ENCODE results near the gene STYK1. TPM values are rescaled to one million over a fixed set of nuclear protein-coding genes. Genes with fewer than 3 reads are reported as not detected.

The STYK1 gene
- total RNA-seq, 2 experiments from 2014 or later, result 0.70 to 1.1 TPM

GRCh38 chr12:10634427-10634826, 39.4 kb downstream of the STYK1 start:
- H3K4me3 Mint-ChIP-seq, result no peak overlapping the region
- no peaks in the 10 kb centered on the region for H3K27me3 Mint-ChIP-seq
- no peak overlapping the region for H3K27ac Mint-ChIP-seq
- H3K9me3 Mint-ChIP-seq, result no peaks in the 10 kb centered on the region
- intact Hi-C loops (cut with micrococcal nuclease), result no loop called here
- H3K36me3 Mint-ChIP-seq (ENCODE audit: low read depth), result no peaks in the 10 kb centered on the region
- TF ChIP-seq CTCF (IDR thresholded peaks at IDR 0.05), result no peak
- ATAC-seq (no peak), DNase-seq (no peak)
- ChIA-PET POLR2A (no interaction called here), CTCF (interaction anchor here (0.8 kb wide), 1 partner anchor 16 kb away, joined by 3 read pairs; no protein-coding TSS in a partner anchor)
- H3K4me1 Mint-ChIP-seq (ENCODE audit: low read depth), result no peaks in the 10 kb centered on the region

DNA sequence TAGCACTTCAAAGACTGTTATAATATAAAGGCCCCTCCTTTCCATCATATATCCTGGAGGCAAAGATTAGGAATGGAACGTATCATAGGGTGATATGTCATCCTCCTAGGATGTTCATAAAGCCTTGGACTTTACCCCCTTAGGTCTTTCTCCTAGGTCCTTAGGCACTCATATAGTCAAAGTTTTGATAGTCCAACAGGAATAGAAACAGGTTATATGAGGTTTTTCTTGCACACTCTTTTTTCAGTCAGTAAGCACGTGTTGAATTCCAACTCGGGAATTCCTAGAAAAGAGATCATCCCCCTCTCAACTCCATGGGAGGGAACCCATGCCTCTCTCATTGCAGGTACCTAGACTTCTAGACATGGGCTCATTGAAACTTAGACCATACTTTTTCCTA, 40.3 kb downstream of the STYK1 start:
- intact Hi-C loops (cut with micrococcal nuclease), result no loop called here
- no peak for TF ChIP-seq CTCF (IDR thresholded peaks at IDR 0.05)
- no peak for DNase-seq
- Mint-ChIP-seq H3K4me3 (no peak overlapping the region), H3K9me3 (no peaks in the 10 kb centered on the region), H3K27me3 (no peaks in the 10 kb centered on the region), H3K4me1 (ENCODE audit: low read depth) (no peaks in the 10 kb centered on the region), H3K27ac (no peak overlapping the region), H3K36me3 (ENCODE audit: low read depth) (no peaks in the 10 kb centered on the region)
- ATAC-seq, result no peak
- CTCF ChIA-PET, result no interaction called here
- POLR2A ChIA-PET, result no interaction called here

DNA sequence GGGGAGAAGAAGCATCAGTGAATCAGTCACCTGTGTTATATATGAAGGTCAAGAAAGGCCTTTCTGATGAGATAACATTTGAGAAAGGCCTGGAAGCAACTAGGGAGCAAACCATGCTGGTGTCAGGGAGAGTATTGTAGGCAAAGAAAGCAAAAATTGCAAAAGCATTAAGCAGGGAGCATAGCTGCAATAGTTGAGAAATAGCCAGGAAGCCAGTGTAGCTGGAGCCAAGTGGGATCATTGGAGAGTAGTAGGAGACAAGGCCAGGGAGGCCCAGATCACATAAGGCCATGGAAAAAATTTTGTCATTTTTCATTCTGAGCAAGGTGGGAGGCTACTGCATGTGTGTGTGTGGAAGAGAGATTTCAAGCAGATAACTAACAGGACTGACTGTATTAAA, 41.6 kb downstream of the STYK1 start:
- ATAC-seq (no peak), DNase-seq (no peak)
- Mint-ChIP-seq H3K27me3 (no peaks in the 10 kb centered on the region), H3K27ac (no peak overlapping the region), H3K4me3 (no peak overlapping the region), H3K4me1 (ENCODE audit: low read depth) (no peaks in the 10 kb centered on the region), H3K36me3 (ENCODE audit: low read depth) (no peaks in the 10 kb centered on the region), H3K9me3 (no peaks in the 10 kb centered on the region)
- intact Hi-C loops (cut with micrococcal nuclease), result no loop called here
- no peak for TF ChIP-seq CTCF (IDR thresholded peaks at IDR 0.05)
- POLR2A ChIA-PET, result no interaction called here
- CTCF ChIA-PET, result no interaction called here

DNA sequence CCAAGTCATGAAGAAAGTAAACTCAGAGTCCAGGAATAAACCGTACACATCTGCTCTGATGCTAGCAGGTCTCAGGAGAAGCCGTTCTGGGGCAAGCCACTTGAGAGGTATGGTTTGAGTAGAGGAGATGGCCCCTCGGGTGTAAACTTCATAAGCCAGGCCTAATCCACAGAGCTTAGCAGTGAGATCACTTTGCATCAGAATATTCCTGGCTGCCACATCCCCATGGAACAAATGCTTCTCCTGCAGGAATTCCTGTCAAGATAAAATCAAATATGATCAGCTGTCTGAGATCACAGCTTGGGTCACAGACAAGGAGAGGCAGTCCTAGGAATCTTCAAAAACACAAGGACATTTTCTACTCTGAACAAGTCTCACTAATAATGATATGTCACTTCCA, 49.2 kb downstream of the STYK1 start:
- ATAC-seq (no peak), DNase-seq (no peak)
- ChIA-PET POLR2A (interaction anchor here (0.6 kb wide), 1 partner anchor 1551 kb away, joined by 3 read pairs; no protein-coding TSS in a partner anchor), CTCF (no interaction called here)
- Mint-ChIP-seq H3K27ac (no peak overlapping the region), H3K9me3 (no peaks in the 10 kb centered on the region), H3K4me1 (ENCODE audit: low read depth) (no peaks in the 10 kb centered on the region), H3K4me3 (no peak overlapping the region), H3K27me3 (peaks cover 3% of the 10 kb centered on the region), H3K36me3 (ENCODE audit: low read depth) (no peaks in the 10 kb centered on the region)
- intact Hi-C loops (cut with micrococcal nuclease), result no loop called here
- TF ChIP-seq CTCF (IDR thresholded peaks at IDR 0.05), result no peak

DNA sequence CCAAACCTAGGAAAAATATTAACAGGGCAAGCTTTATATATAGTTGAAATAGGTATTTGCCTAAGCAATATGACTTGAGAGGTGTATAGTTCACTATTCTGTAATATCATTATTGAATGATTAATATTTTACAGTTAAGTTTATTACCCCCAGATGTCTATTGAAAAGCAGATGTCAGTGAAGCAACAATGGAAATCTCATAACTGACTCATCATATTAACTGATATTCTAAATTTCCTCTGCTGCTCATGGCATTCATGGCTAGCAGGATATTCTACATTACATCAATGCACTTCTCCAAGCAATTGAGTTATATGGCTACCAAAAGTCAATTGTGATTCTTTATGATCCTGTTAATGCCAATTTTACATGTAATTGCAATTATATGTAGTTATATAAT, 50.7 kb downstream of the STYK1 start:
- no peak for DNase-seq
- no peak for ATAC-seq
- ChIA-PET CTCF (no interaction called here), POLR2A (no interaction called here)
- Mint-ChIP-seq H3K27ac (no peak overlapping the region), H3K4me3 (no peak overlapping the region), H3K36me3 (ENCODE audit: low read depth) (no peaks in the 10 kb centered on the region), H3K4me1 (ENCODE audit: low read depth) (no peaks in the 10 kb centered on the region), H3K9me3 (no peaks in the 10 kb centered on the region), H3K27me3 (peaks cover 3% of the 10 kb centered on the region)
- intact Hi-C loops (cut with micrococcal nuclease), result no loop called here
- TF ChIP-seq CTCF (IDR thresholded peaks at IDR 0.05), result no peak

Measured in activated CD8-positive, alpha-beta T cell treated with anti-CD3 and anti-CD28 coated beads for 36 hours (primary cell).